ENCODE measurements around the gene RFX2. TPM values are rescaled to one million over a fixed set of nuclear protein-coding genes. Genes with fewer than 3 reads are reported as not detected.

RFX2 gene
- total RNA-seq (2014; rRNA removed; shearing (Covaris generic)), result 9.7 and 13.1 TPM in 2 replicates

DNA sequence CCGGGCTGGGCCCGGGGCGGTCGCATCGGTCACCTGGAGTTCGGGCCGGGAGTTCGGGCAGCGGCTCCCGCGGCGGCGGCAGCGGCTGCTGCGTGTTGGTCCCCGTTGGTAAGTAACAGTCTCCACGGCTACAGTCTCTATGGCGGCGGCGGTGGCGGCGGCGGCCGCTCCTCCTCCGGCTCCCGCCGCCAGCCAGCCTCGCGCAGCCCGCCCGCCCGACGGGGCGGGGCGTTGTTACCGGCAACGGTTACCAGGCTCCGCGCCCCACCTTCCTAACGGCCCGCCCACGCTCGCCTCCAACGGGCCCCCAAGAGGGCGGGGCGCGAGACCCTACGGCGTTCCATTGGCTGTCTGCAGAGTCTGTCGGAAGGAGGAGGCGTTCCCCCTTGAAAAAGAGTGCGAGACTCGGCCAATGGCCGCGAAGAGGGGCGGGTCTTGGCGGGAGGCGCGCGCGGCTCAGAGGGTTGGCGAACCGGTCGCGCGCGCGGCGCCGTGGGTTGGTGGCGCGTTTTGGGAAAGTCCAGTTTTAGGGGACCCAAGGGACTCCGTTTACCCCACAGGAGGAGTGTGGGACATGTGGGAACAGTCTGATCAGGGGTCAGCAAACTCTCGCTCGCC, at the start of gene RFX2:
Gene RFX2, minus strand, starts transcription at position 141 of the 618 bp plus-strand sequence. CDS start 63,004 bp downstream, outside the sequence.
- peak within 1 kb of the TSS; percentile 46 for H3K4me3 ChIP-seq
- no peaks in the 10 kb centered on the region for H3K36me3 ChIP-seq
- H3K27me3 ChIP-seq (replicated peaks), result no peaks in the 10 kb centered on the region
- no peaks in the 10 kb centered on the region for H3K9me3 ChIP-seq (replicated peaks)
- peaks cover 7% of the 10 kb centered on the region; the same call in 1 of the 2 replicates for H3K4me1 ChIP-seq (replicated peaks)
- peak; percentile 99 for DNase-seq (ENCODE audit: low read depth in 1 of 2, low spot score in 2 of 2)
- peak within 1 kb of the TSS; percentile 26; the same call in 1 of the 2 replicates for H3K27ac ChIP-seq

DNA sequence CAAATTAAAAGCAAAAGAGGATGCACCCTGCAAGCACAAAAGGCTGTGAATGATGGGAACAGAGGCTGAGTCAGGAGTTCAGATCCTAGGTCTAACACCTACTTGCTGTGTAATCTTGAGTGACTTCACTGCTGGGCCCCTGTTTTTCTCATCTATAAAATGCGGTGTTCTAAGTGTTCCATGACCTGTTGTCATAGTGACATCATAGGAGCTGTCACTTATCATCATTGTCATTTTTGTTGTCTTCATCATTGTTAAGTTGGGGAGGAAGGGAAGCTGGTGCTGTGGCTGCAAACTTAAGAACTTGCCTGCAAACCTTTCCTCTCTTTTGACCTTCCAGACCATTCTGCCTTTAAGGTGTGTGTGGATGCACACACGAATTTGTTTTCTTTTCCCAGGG, 45.7 kb upstream of the RFX2 start:
- no peaks in the 10 kb centered on the region for H3K36me3 ChIP-seq
- no peaks in the 10 kb centered on the region for H3K9me3 ChIP-seq (replicated peaks)
- H3K27me3 ChIP-seq (replicated peaks), result no peaks in the 10 kb centered on the region
- DNase-seq (ENCODE audit: low read depth in 1 of 2, low spot score in 2 of 2), result no peak
- no peaks in the 10 kb centered on the region for H3K4me1 ChIP-seq (replicated peaks)
- H3K27ac ChIP-seq, result no peak overlapping the region
- no peak overlapping the region for H3K4me3 ChIP-seq

DNA sequence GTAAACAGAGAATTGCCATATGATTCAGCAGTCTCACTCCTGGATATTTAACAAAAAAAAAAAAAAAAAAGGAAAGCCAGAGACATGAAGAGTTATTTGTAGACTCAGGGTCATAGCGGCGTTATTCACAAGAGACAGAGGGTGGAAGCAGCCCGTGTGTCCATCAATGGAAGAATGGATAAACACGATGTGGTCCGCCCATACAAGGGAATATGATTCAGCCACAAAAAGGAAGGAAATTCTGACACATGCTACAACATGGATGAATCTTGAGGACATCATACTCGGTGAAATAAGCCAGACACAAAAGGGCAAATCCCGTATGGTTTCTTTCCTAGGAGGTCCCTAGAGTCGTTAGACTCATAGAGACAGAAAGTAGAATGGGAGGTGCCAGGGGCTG, 40.0 kb upstream of the RFX2 start:
- Histone ChIP-seq H3K27ac (no peak overlapping the region), H3K4me3 (no peak overlapping the region), H3K4me1 (replicated peaks) (no peaks in the 10 kb centered on the region), H3K36me3 (no peaks in the 10 kb centered on the region), H3K27me3 (replicated peaks) (no peaks in the 10 kb centered on the region), H3K9me3 (replicated peaks) (peaks cover 4% of the 10 kb centered on the region; the same call in 1 of the 2 replicates)
- no peak for DNase-seq (ENCODE audit: low read depth in 1 of 2, low spot score in 2 of 2)

DNA sequence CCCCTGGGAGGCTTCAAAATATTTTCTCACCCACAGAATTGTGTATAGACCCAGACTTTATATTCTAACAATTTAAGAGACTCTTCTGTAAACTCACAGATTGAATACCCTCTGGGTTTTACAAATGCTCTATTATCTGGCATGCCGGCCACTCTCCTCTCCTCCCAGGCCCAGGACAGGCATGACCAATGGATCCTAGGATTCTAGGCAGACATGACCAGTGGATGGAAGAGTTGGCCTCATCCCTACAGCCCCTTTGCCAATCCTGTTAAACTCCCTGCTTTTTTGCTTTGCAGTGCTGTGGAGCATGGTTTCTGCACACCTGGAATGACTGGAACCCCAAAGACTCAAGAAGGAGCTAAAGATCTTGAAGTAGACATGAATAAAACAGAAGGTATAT, 30.9 kb upstream of the RFX2 start:
- Histone ChIP-seq H3K4me3 (no peak overlapping the region), H3K9me3 (replicated peaks) (0 out of 2 replicates have a peak, but pooled peaks cover 2% of the 10 kb centered on the region), H3K27ac (no peak overlapping the region), H3K27me3 (replicated peaks) (no peaks in the 10 kb centered on the region), H3K4me1 (replicated peaks) (no peaks in the 10 kb centered on the region), H3K36me3 (no peaks in the 10 kb centered on the region)
- no peak for DNase-seq (ENCODE audit: low read depth in 1 of 2, low spot score in 2 of 2)

DNA sequence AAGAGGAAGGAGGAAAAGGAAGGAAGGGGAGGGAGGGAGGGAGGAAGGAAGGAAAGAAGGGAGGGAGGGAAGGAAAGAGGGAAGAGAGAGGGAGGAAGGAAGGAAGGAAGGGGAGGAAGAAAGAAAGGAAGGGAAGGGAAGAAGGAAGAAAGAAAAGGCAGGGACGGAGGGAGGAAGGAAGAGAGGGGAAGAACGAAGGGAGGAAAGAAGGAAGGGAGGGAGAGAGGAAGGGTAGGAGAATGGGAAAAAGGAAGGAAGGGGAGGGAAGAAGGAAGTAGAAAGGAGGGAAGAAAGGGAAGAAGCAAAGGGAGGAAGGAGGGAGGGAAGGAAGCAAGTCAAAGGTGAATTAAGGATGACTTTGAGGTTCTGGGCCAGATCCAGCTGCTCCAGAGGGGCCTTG, 28.2 kb upstream of the RFX2 start:
- Histone ChIP-seq H3K4me1 (replicated peaks) (no peaks in the 10 kb centered on the region), H3K9me3 (replicated peaks) (0 out of 2 replicates have a peak, but pooled peaks cover 2% of the 10 kb centered on the region), H3K27me3 (replicated peaks) (no peaks in the 10 kb centered on the region), H3K27ac (no peak overlapping the region), H3K4me3 (no peak overlapping the region), H3K36me3 (no peaks in the 10 kb centered on the region)
- no peak for DNase-seq (ENCODE audit: low read depth in 1 of 2, low spot score in 2 of 2)

DNA sequence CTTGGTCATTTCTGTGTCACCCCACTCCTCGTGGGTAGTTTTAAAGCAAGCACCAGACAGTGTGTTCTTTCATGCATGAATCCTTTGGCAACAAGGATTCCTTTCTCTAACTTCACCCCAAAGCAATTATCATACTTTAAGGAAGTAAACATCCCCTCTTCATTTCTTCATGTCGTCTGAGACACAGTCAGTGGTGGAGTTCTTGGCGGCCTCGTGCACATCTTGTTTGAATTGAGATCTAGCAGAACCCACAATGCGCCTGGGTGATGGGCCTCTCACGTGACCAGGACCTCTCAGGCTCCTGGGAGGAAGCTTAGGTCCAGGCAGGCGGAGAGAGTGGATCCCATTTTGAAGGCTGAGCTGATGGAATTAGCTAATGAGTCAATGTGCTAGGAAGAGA, 27.8 kb upstream of the RFX2 start:
- Histone ChIP-seq H3K4me3 (no peak overlapping the region), H3K27ac (no peak overlapping the region), H3K4me1 (replicated peaks) (no peaks in the 10 kb centered on the region), H3K9me3 (replicated peaks) (0 out of 2 replicates have a peak, but pooled peaks cover 2% of the 10 kb centered on the region), H3K27me3 (replicated peaks) (no peaks in the 10 kb centered on the region), H3K36me3 (no peaks in the 10 kb centered on the region)
- DNase-seq (ENCODE audit: low read depth in 1 of 2, low spot score in 2 of 2), result no peak

DNA sequence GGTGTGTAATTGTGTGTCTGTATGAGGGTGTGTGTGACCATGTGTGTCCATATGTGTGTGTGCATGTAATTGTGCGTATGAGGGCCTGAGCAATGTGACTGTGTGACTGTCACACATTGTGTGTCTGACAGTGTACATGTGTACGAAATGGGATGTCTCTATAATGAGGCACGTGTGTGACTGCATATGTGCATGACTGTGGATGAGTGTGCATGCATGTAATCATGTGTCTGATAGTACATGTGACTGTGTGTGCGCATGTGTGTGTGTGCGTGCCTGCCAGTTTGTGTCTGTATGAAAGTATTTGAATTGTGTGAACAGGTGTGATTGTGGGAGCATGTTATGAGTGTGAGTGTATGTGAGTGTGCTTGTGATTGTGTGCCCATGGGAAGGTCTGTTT, 22.9 kb upstream of the RFX2 start:
- H3K27ac ChIP-seq, result no peak overlapping the region
- H3K4me3 ChIP-seq, result no peak overlapping the region
- H3K27me3 ChIP-seq (replicated peaks), result no peaks in the 10 kb centered on the region
- H3K36me3 ChIP-seq, result no peaks in the 10 kb centered on the region
- peaks cover 6% of the 10 kb centered on the region for H3K4me1 ChIP-seq (replicated peaks)
- peaks cover 2% of the 10 kb centered on the region; the same call in 1 of the 2 replicates for H3K9me3 ChIP-seq (replicated peaks)
- no peak for DNase-seq (ENCODE audit: low read depth in 1 of 2, low spot score in 2 of 2)

DNA sequence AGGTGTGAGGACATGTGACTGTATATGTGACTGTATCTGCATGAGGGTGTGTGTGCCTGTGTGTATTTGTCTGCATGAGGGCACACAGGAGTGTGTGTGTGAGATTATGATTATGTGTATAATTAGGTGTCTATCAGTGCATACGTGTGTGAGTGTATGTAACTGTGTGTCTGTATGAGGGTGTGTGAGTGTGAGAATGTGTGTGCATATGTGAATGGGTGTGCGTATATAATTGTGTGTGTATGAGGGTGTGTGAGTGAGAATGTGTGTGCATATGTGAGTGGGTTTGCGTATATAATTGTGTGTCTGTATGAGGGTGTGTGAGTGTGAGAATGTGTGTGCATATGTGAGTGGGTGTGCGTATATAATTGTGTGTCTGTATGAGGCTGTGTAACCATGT, 22.2 kb upstream of the RFX2 start:
- Histone ChIP-seq H3K27ac (no peak overlapping the region), H3K4me3 (no peak overlapping the region), H3K36me3 (no peaks in the 10 kb centered on the region), H3K4me1 (replicated peaks) (peaks cover 6% of the 10 kb centered on the region), H3K27me3 (replicated peaks) (no peaks in the 10 kb centered on the region), H3K9me3 (replicated peaks) (peaks cover 2% of the 10 kb centered on the region; the same call in 1 of the 2 replicates)
- DNase-seq (ENCODE audit: low read depth in 1 of 2, low spot score in 2 of 2), result no peak

DNA sequence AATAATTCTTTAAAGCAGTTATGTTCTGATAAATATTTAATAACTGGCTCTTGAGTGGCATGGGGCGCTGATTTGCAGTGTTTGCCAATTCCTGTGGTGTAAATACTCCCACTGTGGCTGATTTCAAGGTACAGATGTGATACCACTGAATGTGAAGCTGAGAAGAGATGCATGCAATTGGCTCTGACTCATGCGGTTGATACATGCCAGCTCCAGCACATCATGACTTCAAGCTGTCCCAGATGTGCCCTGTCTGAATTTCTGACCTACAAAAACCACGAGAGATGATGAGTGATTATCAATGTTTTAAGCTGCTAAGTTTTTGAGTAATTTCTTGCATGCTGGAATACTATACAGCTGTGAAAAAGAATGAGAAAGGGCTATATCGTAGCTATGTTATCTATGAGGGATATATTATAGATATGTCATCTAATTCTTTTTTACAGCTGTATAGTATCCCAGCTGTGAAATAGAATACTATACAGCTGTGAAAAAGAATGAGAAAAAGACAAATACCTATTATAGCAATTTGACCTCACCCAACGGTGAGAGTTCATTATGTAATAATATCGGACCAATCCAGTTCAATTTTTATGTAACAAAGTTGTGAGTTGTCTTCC, 17.5 kb upstream of the RFX2 start:
- H3K4me1 ChIP-seq (replicated peaks), result peaks cover 6% of the 10 kb centered on the region
- H3K36me3 ChIP-seq, result no peaks in the 10 kb centered on the region
- no peaks in the 10 kb centered on the region for H3K27me3 ChIP-seq (replicated peaks)
- DNase-seq (ENCODE audit: low read depth in 1 of 2, low spot score in 2 of 2), result no peak
- no peak overlapping the region for H3K4me3 ChIP-seq
- H3K9me3 ChIP-seq (replicated peaks), result peaks cover 6% of the 10 kb centered on the region; the same call in 1 of the 2 replicates
- no peak overlapping the region for H3K27ac ChIP-seq

DNA sequence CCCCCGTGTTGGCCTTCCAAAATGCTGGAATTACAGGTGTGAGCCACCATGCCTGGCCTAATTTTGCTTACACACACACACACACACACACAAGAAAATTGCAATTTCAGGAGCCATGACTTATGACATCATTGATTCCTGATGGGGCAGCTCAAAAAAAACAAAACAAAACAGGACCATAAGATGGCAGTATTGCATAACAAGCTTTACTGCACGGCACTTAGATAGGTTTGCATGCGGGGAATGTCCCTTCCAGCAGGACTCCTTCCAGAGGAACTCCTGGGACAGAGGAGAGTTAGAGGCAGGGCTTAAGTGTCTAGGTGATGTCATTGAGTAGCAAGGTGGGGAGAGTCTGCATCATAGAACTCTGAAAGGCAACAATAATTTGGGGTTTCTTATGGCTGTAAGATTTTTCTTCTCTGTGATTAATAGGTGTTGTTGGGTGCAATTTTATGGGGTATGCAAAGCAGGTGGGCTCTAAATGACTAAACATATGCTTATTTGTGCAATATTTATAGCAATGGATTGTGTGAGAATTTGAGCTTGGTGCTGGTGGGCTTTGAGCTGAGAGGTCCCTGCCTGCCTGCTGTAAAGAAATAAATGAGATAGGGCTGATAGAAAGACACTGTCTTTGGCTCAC, 16.2 kb upstream of the RFX2 start:
- Histone ChIP-seq H3K36me3 (no peaks in the 10 kb centered on the region), H3K27ac (no peak overlapping the region), H3K4me1 (replicated peaks) (peaks cover 6% of the 10 kb centered on the region), H3K9me3 (replicated peaks) (peaks cover 3% of the 10 kb centered on the region; the same call in 1 of the 2 replicates), H3K27me3 (replicated peaks) (no peaks in the 10 kb centered on the region), H3K4me3 (no peak overlapping the region)
- peak in 1 of 2 experiments; percentile 48 for DNase-seq (ENCODE audit: low read depth in 1 of 2, low spot score in 2 of 2)

DNA sequence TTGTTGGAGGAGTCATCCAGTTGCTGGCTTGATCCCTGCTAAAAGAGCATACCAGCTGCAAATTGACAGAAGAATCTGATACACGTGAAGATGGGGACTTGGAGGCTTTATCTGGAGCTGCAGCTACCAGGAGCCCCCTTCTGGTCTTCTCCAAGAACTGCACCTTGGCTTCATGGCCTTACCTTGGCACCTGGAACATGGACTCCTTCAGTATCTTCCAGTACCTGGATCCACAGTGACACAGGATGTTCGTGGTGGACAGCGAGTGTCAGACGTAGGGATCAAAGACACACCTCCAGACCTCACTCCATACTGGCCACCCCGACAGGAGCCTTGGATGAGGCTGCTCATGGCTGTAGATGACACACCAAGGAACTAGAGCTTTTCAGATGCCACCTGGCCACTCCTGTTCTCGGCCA, 15.3 kb upstream of the RFX2 start:
- Histone ChIP-seq H3K36me3 (no peaks in the 10 kb centered on the region), H3K4me3 (no peak overlapping the region), H3K4me1 (replicated peaks) (peaks cover 6% of the 10 kb centered on the region), H3K27ac (no peak overlapping the region), H3K9me3 (replicated peaks) (peaks cover 3% of the 10 kb centered on the region; the same call in 1 of the 2 replicates), H3K27me3 (replicated peaks) (no peaks in the 10 kb centered on the region)
- peak; percentile 56 to 58 for DNase-seq (ENCODE audit: low read depth in 1 of 2, low spot score in 2 of 2)

DNA sequence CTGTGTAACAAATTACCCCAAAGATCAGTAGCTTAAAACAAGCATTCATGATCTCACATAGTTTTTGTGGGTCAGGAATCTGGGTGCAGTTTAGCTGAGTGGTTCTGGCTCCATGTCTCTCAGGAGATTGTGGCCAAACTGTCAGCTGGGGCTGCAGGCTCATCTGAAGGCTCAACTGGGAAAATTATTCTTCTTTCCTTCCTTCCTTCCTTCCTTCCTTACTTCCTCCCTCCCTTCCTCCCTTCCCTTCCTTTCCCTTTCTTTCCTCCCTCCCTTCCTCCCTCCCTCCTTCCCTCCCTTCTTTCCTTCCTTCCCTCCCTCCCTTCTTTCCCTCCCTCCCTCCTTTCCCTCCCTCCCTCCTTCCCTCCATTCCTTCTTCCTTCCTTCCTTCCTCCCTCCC, 8.7 kb upstream of the RFX2 start:
- Histone ChIP-seq H3K27ac (no peak overlapping the region), H3K36me3 (no peaks in the 10 kb centered on the region)
- DNase-seq (ENCODE audit: low read depth in 1 of 2, low spot score in 2 of 2), result no peak

DNA sequence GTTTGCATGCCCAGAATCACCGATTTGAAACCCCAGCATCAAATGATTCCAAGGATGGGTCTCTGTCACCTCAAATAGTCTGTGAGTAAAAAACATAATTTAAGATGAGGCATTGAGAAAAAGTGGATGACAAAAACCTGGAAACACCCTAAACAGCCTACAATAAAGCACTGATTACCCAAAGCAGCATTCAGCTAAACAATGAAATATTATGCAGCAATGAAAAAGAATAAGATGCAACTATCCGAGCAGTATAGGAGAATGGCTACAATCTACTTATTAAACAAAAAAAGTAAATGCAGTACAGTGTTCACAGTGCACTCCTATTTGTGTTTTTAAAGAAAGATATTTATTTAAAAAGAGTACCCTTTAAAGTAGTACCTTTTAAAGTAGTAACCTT, 7.7 kb upstream of the RFX2 start:
- DNase-seq (ENCODE audit: low read depth in 1 of 2, low spot score in 2 of 2), result no peak
- no peak overlapping the region for H3K27ac ChIP-seq
- no peaks in the 10 kb centered on the region for H3K27me3 ChIP-seq (replicated peaks)
- no peaks in the 10 kb centered on the region for H3K4me1 ChIP-seq (replicated peaks)
- no peak overlapping the region for H3K4me3 ChIP-seq
- H3K36me3 ChIP-seq, result no peaks in the 10 kb centered on the region
- H3K9me3 ChIP-seq (replicated peaks), result 0 out of 2 replicates have a peak, but pooled peaks cover 2% of the 10 kb centered on the region

More for the DNA sequence above, 8.7 kb upstream of the RFX2 start:
- no peaks in the 10 kb centered on the region for H3K4me1 ChIP-seq (replicated peaks)
- no peaks in the 10 kb centered on the region for H3K27me3 ChIP-seq (replicated peaks)
- H3K9me3 ChIP-seq (replicated peaks), result 0 out of 2 replicates have a peak, but pooled peaks cover 2% of the 10 kb centered on the region
- H3K4me3 ChIP-seq, result no peak overlapping the region

DNA sequence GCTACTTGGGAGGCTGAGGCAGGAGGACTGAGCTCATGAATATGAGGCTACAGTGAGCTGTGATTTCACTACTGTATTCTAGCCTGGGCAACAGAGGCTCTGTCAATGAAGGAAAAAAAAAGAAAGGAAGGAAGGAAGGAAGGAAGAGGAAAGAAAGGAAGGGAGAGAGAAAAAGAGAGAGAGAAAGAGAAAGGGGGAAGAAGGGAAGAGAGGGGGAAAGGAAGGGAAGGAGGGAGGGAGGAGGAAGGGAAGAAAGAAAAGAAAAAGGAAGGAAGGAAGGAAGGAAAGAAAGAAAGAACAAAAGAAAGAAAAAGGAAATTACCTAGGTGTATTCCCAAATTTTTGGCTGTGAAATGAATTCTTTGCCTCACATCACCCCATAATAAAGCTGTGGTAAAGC, 7.2 kb upstream of the RFX2 start:
- Histone ChIP-seq H3K4me1 (replicated peaks) (no peaks in the 10 kb centered on the region), H3K9me3 (replicated peaks) (0 out of 2 replicates have a peak, but pooled peaks cover 2% of the 10 kb centered on the region), H3K36me3 (no peaks in the 10 kb centered on the region), H3K4me3 (no peak overlapping the region), H3K27ac (no peak overlapping the region), H3K27me3 (replicated peaks) (no peaks in the 10 kb centered on the region)
- no peak for DNase-seq (ENCODE audit: low read depth in 1 of 2, low spot score in 2 of 2)

All from SJSA1 (cell line).